AG09319 (cell line): Measurements from ENCODE around the gene TDRD12.
"Not testable (repeated sequence)": the region's sequence is repeated elsewhere in the genome, so short reads cannot be mapped to it uniquely, and the experiment has no call there.

Source experiments
- DNase-seq: peaks from one replicate; pipeline ENCODE4 v3.0.0-alpha.2; 2010; ENCODE audit warnings: low read depth; ENCODE audit errors: extremely low read depth
- TF ChIP-seq, protein P1 (sequence below): IDR thresholded peaks from 2 replicates; pipeline ENCODE4 v1.5.1; 2011; ENCODE audit warnings: low read depth, mild to moderate bottlenecking, inconsistent platforms, low read length, moderate library complexity

The TDRD12 gene

DNA sequence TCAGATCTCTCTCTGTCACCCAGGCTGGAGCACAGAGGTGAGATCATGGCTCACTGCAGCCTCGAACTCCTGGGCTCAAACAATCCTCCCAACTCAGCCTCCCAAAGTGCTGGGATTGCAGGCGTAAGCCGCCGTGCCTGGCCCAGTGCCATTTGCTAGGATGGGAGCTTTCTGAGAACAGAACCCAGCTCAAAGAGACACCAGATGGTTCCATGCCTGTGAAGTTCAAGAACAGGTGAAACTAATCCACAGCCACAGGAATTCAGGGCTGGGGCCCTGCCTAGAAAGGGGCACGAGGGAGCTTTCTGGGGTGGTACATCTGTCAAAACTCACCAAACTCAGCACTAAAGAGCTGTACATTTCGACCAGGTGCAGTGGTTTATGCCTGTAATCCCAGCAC, 145.8 kb downstream of the TDRD12 start:
- TF ChIP-seq, protein P1, sequence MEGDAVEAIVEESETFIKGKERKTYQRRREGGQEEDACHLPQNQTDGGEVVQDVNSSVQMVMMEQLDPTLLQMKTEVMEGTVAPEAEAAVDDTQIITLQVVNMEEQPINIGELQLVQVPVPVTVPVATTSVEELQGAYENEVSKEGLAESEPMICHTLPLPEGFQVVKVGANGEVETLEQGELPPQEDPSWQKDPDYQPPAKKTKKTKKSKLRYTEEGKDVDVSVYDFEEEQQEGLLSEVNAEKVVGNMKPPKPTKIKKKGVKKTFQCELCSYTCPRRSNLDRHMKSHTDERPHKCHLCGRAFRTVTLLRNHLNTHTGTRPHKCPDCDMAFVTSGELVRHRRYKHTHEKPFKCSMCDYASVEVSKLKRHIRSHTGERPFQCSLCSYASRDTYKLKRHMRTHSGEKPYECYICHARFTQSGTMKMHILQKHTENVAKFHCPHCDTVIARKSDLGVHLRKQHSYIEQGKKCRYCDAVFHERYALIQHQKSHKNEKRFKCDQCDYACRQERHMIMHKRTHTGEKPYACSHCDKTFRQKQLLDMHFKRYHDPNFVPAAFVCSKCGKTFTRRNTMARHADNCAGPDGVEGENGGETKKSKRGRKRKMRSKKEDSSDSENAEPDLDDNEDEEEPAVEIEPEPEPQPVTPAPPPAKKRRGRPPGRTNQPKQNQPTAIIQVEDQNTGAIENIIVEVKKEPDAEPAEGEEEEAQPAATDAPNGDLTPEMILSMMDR = no peak
- no peak for DNase-seq

DNA sequence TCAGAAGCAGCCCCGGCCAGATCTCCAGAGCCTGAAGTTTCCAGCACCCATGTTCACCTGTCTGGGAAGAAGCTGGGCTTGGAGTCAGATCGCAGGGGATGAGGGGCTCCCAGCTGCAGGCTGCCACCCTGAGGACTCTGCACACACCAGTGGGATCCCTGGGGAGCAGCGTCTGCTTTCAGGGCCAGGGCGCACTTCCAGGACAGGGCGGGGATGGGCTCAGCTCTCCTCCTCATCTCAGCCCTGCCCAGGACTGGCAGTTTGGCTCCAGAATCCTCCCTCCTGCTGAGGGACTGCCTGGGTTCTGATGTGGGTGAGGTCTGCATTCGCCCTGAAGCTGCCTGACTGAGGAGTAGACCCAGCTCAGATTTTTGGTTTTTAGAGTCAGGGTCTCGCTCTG, 146.5 kb downstream of the TDRD12 start:
- no peak for DNase-seq
- TF ChIP-seq, protein P1 = no peak

DNA sequence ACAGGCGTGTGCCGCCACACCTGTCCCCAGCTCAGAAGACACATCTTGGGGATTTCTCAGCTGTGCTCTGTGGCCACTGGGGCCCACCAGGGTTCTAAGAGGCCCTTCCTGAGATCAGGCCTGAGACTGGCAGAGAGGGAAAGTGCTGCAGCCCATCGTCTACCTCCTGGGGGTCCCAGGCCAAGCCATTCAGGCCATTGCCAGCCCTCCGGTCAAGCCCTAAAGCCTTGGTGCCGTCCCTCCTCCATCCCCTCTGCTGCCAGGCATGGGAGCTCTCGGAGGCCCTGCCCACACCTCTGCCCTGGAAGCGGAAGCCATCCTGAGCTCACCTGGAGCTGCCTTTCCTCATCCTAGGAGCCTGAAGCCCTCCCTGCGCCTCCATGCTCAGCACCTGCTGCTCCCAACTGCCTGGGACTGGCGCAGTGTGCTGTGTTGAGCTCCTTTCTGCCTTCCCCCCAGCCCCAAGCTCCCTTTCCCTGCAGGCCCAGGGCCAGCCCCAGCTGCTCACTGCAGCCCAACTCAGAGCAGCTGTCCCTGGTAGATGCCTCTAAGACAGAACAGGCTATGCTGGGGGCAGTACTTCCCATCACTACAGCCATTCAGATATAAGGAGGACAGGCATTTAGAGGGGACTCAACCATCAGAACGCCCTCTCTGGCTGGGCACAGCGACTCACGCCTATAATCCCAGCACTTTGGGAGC, 147.1 kb downstream of the TDRD12 start:
- DNase-seq = no peak
- TF ChIP-seq, protein P1 = no peak

DNA sequence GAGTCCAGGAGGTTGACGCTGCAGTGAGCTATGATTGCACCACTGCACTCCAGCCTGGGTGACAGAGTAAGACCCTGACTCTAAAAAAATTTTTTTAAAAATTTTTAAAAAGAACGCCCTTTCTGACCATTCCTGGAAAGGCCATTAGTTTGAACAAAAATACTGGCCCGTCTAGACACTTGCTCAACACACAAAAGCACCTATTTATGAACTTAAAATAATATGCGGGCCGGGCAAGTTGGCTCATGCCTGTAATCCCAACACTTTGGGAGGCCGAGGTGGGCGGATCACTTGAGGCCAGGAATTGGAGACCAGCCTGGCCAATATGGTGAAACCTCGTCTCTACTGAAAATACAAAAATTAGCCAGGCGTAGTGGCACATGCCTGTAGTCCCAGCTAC, 147.9 kb downstream of the TDRD12 start:
- DNase-seq = not testable (repeated sequence)

DNA sequence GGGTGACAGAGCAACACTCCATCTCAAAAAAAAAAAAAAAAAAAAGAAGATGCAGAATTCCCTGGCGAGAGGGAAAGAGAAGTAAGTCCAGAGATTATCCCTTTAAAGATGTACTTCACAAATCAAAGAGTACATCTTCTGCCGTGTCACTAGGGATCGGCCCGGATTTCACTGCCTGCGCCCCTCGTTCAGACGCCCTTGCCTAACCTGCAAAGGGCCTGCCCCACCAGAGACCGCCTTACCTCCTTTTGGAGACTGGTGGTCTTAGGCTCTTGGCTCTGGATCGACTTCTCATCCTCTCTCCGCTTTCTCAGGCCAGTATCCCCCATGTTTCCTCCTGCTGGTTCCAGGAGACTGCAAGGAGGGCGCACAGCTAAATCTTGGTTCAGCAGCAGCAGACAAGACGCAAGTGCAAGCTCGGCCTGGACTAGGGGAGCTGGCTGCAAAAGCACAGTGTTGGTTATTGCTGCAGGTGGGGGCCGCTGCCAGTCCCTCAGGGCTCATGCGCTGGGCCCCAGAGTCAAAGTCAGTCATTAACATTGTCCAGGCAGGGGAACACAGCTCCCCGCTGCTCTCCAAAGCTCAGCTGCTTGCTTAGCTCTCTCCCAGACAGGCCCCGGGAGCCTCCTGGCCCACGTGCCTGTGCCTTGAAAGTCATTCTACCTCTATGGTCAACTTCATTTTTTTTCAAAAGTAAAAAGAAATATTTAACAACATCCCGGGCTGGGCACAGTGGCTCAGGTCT, 148.8 kb downstream of the TDRD12 start:
- no peak for DNase-seq
- TF ChIP-seq, protein P1 = no peak

DNA sequence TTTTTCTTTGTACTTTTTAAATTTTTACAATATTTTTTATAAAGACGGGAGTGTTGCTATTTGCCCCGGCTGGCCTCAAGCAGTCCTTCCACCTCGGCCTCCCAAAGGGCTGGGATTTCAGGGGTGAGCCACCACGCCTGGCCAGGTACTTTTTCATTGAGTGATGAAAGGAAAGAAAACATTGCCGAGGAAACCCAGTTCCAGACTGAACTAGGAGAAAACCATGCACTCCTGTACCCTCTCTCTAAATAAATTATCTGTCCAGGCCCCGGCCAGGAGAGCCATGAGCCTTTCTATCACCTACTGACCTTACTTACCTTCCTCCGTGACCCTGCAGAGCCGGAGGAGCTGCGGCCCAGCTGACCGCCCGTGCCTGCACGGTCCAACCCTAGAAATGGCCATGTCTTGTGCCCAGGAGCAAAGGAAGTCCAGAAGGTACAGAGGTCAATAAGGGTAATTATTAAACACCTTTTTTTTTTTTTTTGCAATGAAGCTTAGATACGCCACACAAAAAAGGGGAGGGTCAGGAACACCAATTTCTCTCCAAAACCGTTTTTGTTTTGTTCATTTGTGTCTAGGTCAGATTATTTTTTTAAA, 149.9 kb downstream of the TDRD12 start, which contains the start of gene SLC7A9:
Gene SLC7A9 (minus strand): TSS at position 399 of the 597 bp plus-strand sequence. CDS start 1,233 bp downstream, outside the sequence.
- TF ChIP-seq, protein P1 = no peak
- DNase-seq = no peak

DNA sequence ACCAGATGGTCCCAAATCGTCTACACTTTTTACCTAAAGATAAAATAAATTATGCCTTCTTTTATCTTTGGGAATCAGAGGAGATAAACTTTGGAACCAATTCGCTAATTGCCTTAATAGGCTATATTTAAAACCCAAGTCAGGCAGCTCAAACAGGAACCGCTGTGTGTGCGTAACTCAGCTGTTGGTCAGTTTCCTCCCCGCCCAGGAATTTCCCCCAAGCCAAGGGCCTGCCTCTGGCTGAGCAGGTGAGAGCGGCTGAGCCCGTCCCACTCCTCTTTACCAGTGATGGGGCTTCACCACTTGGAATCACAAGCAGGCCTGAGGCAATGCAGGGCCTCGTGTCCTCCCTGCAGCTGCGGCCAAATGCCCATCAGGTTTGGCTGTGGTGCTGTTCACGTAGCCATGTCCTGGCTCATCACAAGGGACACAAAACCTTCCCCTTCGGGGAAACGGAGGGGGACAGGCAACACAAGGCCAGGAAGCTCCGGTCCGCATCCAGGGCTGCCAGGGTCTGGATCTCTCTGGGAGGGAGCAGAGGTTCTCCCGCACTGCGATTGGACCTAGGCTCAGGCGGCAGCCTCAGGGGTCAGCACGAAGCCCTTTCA, 150.5 kb downstream of the TDRD12 start:
- DNase-seq = no peak
- TF ChIP-seq, protein P1 = no peak
